K562 (cell line): ENCODE results near the gene TBXAS1. TPM values are rescaled to one million over a fixed set of nuclear protein-coding genes. Genes with fewer than 3 reads are reported as not detected.

Experiments
- ATAC-seq: fragments of 200-7000 bp; cut with Tn5 transposase; 3 replicates; pipeline ENCODE4 v1.9.1; 2020; ENCODE audit warnings: moderate library complexity
- BruUV-seq: library from RNA; stranded (reverse); fragments of 400-500 nt; replicated peaks from 2 replicates; lab custom pipeline; 2021; lab: Mats Ljungman, UMichigan
- CTCF ChIA-PET: fragments of 300-600 bp; formaldehyde crosslinking; extraction: SDS; loops from one replicate; lab custom pipeline; 2021; ENCODE audit warnings: low intra/inter-chr PET ratio; lab: Yijun Ruan, JAX
- POLR2A ChIA-PET: fragments of 300-600, 350-650 bp; sonication (Branson Sonifier 250); formaldehyde crosslinking; extraction: SDS; loops from one replicate; lab custom pipeline; 2021; ENCODE audit warnings: antibody characterized with exemption, inconsistent platforms; lab: Yijun Ruan, JAX
- DNase-seq, 4 experiments: peaks; one replicate each; pipeline versions ENCODE4 v3.0.0 to v3.0.0-alpha.2; 2011 to 2018; ENCODE audit warnings: low spot score in 3 of 4, mixed read lengths in 3 of 4; ENCODE audit errors: extremely low read depth in 1 of 4
- FAIRE-seq: peaks from 2 replicates; lab custom pipeline; 2011; peaks lifted over from hg19 to GRCh38; lab: Jason Lieb, UNC
- H2AFZ ChIP-seq: 2 replicates; pipeline ENCODE4 v1.6.0; 2011; ENCODE audit warnings: low read depth, low read length, control low read depth, inconsistent platforms
- H3K27ac ChIP-seq: fragments of 200-600 bp; 3 replicates; pipeline ENCODE4 v1.8.0; 2011; ENCODE audit warnings: low read depth, mild to moderate bottlenecking, control low read depth, inconsistent platforms, low read length, moderate library complexity, mixed read lengths; ENCODE audit errors: extremely low read depth
- H3K27me3 ChIP-seq, 2 experiments: fragments of 300-600 bp in 1 of 2; 2 replicates in 1 of 2; 3 replicates in 1 of 2; pipeline versions ENCODE4 v1.6.0 to v1.8.0; 2011; ENCODE audit warnings: inconsistent platforms in 2 of 2, low read length in 2 of 2, mild to moderate bottlenecking in 1 of 2, mixed read lengths in 1 of 2, moderate library complexity in 1 of 2; ENCODE audit not compliant: control insufficient read depth in 2 of 2, insufficient read depth in 2 of 2
- H3K36me3 ChIP-seq: fragments of 300-600 bp; 3 replicates; pipeline ENCODE4 v1.8.0; 2011; ENCODE audit warnings: mild to moderate bottlenecking, low read length, inconsistent platforms; ENCODE audit not compliant: control insufficient read depth, insufficient read depth
- H3K4me1 ChIP-seq, 2 experiments: fragments of 200-600 bp in 1 of 2; replicated peaks in 1 of 2; 2 replicates in 1 of 2; 3 replicates in 1 of 2; pipeline versions ENCODE4 v1.5.1 to v1.8.0; 2011; ENCODE audit warnings: inconsistent platforms in 2 of 2, low read length in 2 of 2, mild to moderate bottlenecking in 1 of 2, mixed read lengths in 1 of 2, moderate library complexity in 1 of 2; ENCODE audit not compliant: control insufficient read depth in 2 of 2, insufficient read depth in 2 of 2
- H3K4me2 ChIP-seq: 2 replicates; pipeline ENCODE4 v1.6.1; 2011; ENCODE audit warnings: low read length, control low read depth, inconsistent platforms, mixed read lengths; ENCODE audit not compliant: insufficient read depth
- H3K4me3 ChIP-seq: fragments of 200-600 bp; sonication (generic), shearing (Covaris generic); 2 replicates; pipeline ENCODE4 v1.5.1; 2016; ENCODE audit warnings: control low read depth, inconsistent platforms
- H3K79me2 ChIP-seq: fragments of 200-600 bp; 3 replicates; pipeline ENCODE4 v1.8.0; 2011; ENCODE audit warnings: low read length, inconsistent platforms; ENCODE audit not compliant: control insufficient read depth, insufficient read depth
- H3K9ac ChIP-seq, 2 experiments: 2 replicates each; pipeline versions ENCODE4 v1.6.0 to v1.6.1; 2011; ENCODE audit warnings: low read depth in 2 of 2, low read length in 2 of 2, control low read depth in 1 of 2, inconsistent platforms in 1 of 2, mild to moderate bottlenecking in 1 of 2, mixed read lengths in 1 of 2; ENCODE audit not compliant: insufficient read depth in 1 of 2
- H3K9me1 ChIP-seq: one replicate; pipeline ENCODE4 v1.6.0; 2011; ENCODE audit warnings: inconsistent platforms, mild to moderate bottlenecking, low read length, moderate library complexity; ENCODE audit not compliant: control insufficient read depth, insufficient read depth
- H3K9me3 ChIP-seq: replicated peaks from 2 replicates; pipeline ENCODE4 v1.5.1; 2011; ENCODE audit warnings: low read depth, low read length, inconsistent platforms; ENCODE audit not compliant: control insufficient read depth, insufficient read depth
- H4K20me1 ChIP-seq: replicated peaks from 2 replicates; pipeline ENCODE4 v1.6.1; 2011; ENCODE audit warnings: low read length, inconsistent platforms, mixed read lengths; ENCODE audit not compliant: control insufficient read depth, insufficient read depth
- CAMTA2 ChIP-seq: fragments of 250-450 bp; sonication (Bioruptor Pico); conservative IDR thresholded peaks from 2 replicates; pipeline ENCODE4 v1.5.1; 2022
- E2F1 ChIP-seq: sonication (generic); formaldehyde crosslinking; IDR thresholded peaks from 2 replicates; pipeline ENCODE4 v1.8.1; 2023; ENCODE audit warnings: mild to moderate bottlenecking, missing genetic modification reagents, moderate library complexity
- NFATC3 ChIP-seq: fragments of 450-650 bp; IDR thresholded peaks from 2 replicates; pipeline ENCODE4 v1.6.1; 2017; ENCODE audit warnings: mild to moderate bottlenecking
- SUPT5H ChIP-seq: fragments of 450-650 bp; IDR thresholded peaks from 2 replicates; pipeline ENCODE4 v1.6.1; 2016
- TFAP4 ChIP-seq: sonication (generic); formaldehyde crosslinking; IDR thresholded peaks from 2 replicates; pipeline ENCODE4 v1.8.0; 2022; ENCODE audit warnings: missing genetic modification reagents, mild to moderate bottlenecking, moderate library complexity, borderline replicate concordance
- ZBTB43 ChIP-seq: sonication (generic); formaldehyde crosslinking; IDR thresholded peaks from 2 replicates; pipeline ENCODE4 v1.8.0; 2023; ENCODE audit warnings: mild to moderate bottlenecking, missing genetic modification reagents
- ZNF146 ChIP-seq: IDR thresholded peaks from one replicate; pipeline ENCODE4 v1.6.1; 2018; ENCODE audit warnings: missing compliant biosample characterization; ENCODE audit not compliant: unreplicated experiment
- ZNF609 ChIP-seq: sonication (generic); formaldehyde crosslinking; IDR thresholded peaks from 2 replicates; pipeline ENCODE4 v1.8.1; 2023; ENCODE audit warnings: missing genetic modification reagents, mild to moderate bottlenecking, borderline replicate concordance
- WGBS: fragments of 100-300 bp; shearing (Covaris generic); methylation state at CpG from one replicate; pipeline ENCODE4 v1.1.6; 2016; ENCODE audit warnings: low coverage, mixed read lengths; ENCODE audit not compliant: insufficient coverage; ENCODE audit errors: missing lambda C conversion rate; 5-methylcytosine and 5-hydroxymethylcytosine counted together
- in situ Hi-C: fragments of 300-500 bp; cut with MboI; formaldehyde crosslinking; loops from 4 replicates; pipeline ENCODE4 v1.15.0; 2018; ENCODE audit warnings: inconsistent platforms, mixed read lengths
- intact Hi-C: fragments of 100-400 bp; cut with micrococcal nuclease; formaldehyde crosslinking; loops from 2 replicates; pipeline ENCODE4 v1.14.2; 2022
- polyA plus RNA-seq, 8 experiments: library from polyadenylated mRNA; depleted of rRNA in 4 of 8; stranded (reverse) in 5 of 8; unstranded in 3 of 8; fragments of >200 nt; fragmentation: Nextera tagmentation in 2 of 8; fragmentation: Illumina TruSeq in 1 of 8; extraction: Ambion mirVana in 2 of 8; extraction: Trizol in 1 of 8; gene quantifications; 2 replicates each; pipeline versions ENCODE4 v1.2.1 to v1.2.3, GENCODE V29; 2011 to 2014; ENCODE audit warnings: inconsistent platforms in 1 of 8, missing spikeins in 1 of 8
- total RNA-seq, 7 experiments: library from RNA; depleted of rRNA in 6 of 7; stranded (reverse); fragments of >200 nt in 6 of 7; fragmentation: Illumina TruSeq in 2 of 7; extraction: Trizol in 2 of 7; gene quantifications; 2 replicates each; pipeline versions ENCODE4 v1.2.1 to v1.2.3, GENCODE V29; 2011 to 2021; ENCODE audit warnings: low replicate concordance in 1 of 7

TBXAS1 gene
- total and polyA plus RNA-seq, 9 of the 15 experiments (the other 6 are each of a cell fraction or from before 2014, with no cell fraction given): 1.1 to 8.3 (median 1.9) TPM

GRCh38 chr7:139886206-139886605, 57.1 kb downstream of the TBXAS1 start:
- CTCF ChIA-PET: no interaction called here
- H4K20me1 ChIP-seq: no peaks in the 10 kb centered on the region
- H3K27ac ChIP-seq: no peak overlapping the region
- no peak overlapping the region for H3K4me2 ChIP-seq
- no peaks in the 10 kb centered on the region for H3K36me3 ChIP-seq
- TF ChIP-seq TFAP4 (no peak), SUPT5H (no peak), NFATC3 (no peak), E2F1 (CRISPR knock-in tag) (no peak), CAMTA2 (CRISPR knock-in tag) (no peak), ZNF146 (CRISPR knock-in tag) (no peak), ZNF609 (no peak), ZBTB43 (no peak)
- H2AFZ ChIP-seq: no peak overlapping the region
- no peaks in the 10 kb centered on the region; a peak in 1 of 5 replicates for H3K27me3 ChIP-seq
- BruUV-seq: no TSS peak
- H3K79me2 ChIP-seq: no peaks in the 10 kb centered on the region
- no peaks in the 10 kb centered on the region for H3K9me1 ChIP-seq
- H3K4me1 ChIP-seq: peaks cover 4 to 12% of the 10 kb centered on the region in 2 experiments; a peak in 4 of 5 replicates
- WGBS: 64% methylated on average over 1 of the region's 2 CpGs
- no peaks in the 10 kb centered on the region for H3K9me3 ChIP-seq
- ATAC-seq (no peak), FAIRE-seq (no peak), DNase-seq (no peak)
- intact Hi-C loops: loop anchor here (5.0 kb wide), 1 partner anchor 109 kb away; the partner anchor contains the start of gene HIPK2
- H3K4me3 ChIP-seq: no peak overlapping the region
- no peak overlapping the region for H3K9ac ChIP-seq
- POLR2A ChIA-PET: interaction anchor here (0.7 to 2.1 kb wide), 2 partner anchors 14 to 108 kb away, joined by 3 to 7 read pairs; no protein-coding TSS in a partner anchor
- in situ Hi-C loops: no loop called here
